ENCODE measurements around the gene AHNAK. TPM values are rescaled to one million over a fixed set of nuclear protein-coding genes. Genes with fewer than 3 reads are reported as not detected.

Gene AHNAK
- total RNA-seq, 2 donors from 2014 or later: 458 to 631 TPM

- intact Hi-C loops (cut with DNase I): no loop called here
- peak overlapping the region in 1 of 2 donors; percentile 41 for H3K9ac ChIP-seq (ENCODE audit: low read depth in 2 of 2, low read length in 2 of 2)
- no peak for TF ChIP-seq CTCF (IDR thresholded peaks at IDR 0.05)
- H3K4me3 ChIP-seq: no peak overlapping the region
- H3K27me3 ChIP-seq: no peaks in the 10 kb centered on the region
- H3K36me3 ChIP-seq: no peaks in the 10 kb centered on the region
- H3K27ac ChIP-seq: peak overlapping the region; percentile 37
- H3K4me1 ChIP-seq: no peaks in the 10 kb centered on the region
- no peak for DNase-seq
- H3K9me3 ChIP-seq: no peaks in the 10 kb centered on the region
These were observed 106.6 kb downstream of the AHNAK start for GRCh38 chr11:62439785-62440602.

GRCh38 chr11:62438641-62439040 lies 108.0 kb downstream of the AHNAK start:
- Histone ChIP-seq H3K4me3 (no peak overlapping the region), H3K4me1 (peaks cover 2% of the 10 kb centered on the region), H3K9me3 (no peaks in the 10 kb centered on the region), H3K36me3 (no peaks in the 10 kb centered on the region), H3K27me3 (no peaks in the 10 kb centered on the region), H3K27ac (no peak overlapping the region), H3K9ac (ENCODE audit: low read depth in 2 of 2, low read length in 2 of 2) (no peak overlapping the region)
- no peak for TF ChIP-seq CTCF (IDR thresholded peaks at IDR 0.05)
- no peak for DNase-seq
- intact Hi-C loops (cut with DNase I): no loop called here

GRCh38 chr11:62437616-62438015 lies 109.0 kb downstream of the AHNAK start:
- H3K4me1 ChIP-seq: peaks cover 7% of the 10 kb centered on the region
- no peak for DNase-seq
- no peaks in the 10 kb centered on the region for H3K27me3 ChIP-seq
- H3K27ac ChIP-seq: no peak overlapping the region
- intact Hi-C loops (cut with DNase I): no loop called here
- TF ChIP-seq CTCF (IDR thresholded peaks at IDR 0.05): no peak
- H3K9me3 ChIP-seq: no peaks in the 10 kb centered on the region
- no peaks in the 10 kb centered on the region for H3K36me3 ChIP-seq
- no peak overlapping the region for H3K4me3 ChIP-seq
- no peak overlapping the region for H3K9ac ChIP-seq (ENCODE audit: low read depth in 2 of 2, low read length in 2 of 2)

- Histone ChIP-seq H3K27me3 (no peaks in the 10 kb centered on the region), H3K9ac (ENCODE audit: low read depth in 2 of 2, low read length in 2 of 2) (no peak overlapping the region), H3K27ac (peak overlapping the region; percentile 37), H3K4me3 (no peak overlapping the region), H3K4me1 (peaks cover 7% of the 10 kb centered on the region), H3K9me3 (no peaks in the 10 kb centered on the region), H3K36me3 (no peaks in the 10 kb centered on the region)
- no peak for TF ChIP-seq CTCF (IDR thresholded peaks at IDR 0.05)
- intact Hi-C loops (cut with DNase I): no loop called here
- no peak for DNase-seq
These were observed 110.6 kb downstream of the AHNAK start for GRCh38 chr11:62435846-62436660.

- no peak for TF ChIP-seq CTCF (IDR thresholded peaks at IDR 0.05)
- no peak for DNase-seq
- no peaks in the 10 kb centered on the region for H3K9me3 ChIP-seq
- H3K4me3 ChIP-seq: no peak overlapping the region
- peak overlapping the region in 1 of 2 donors; percentile 29 for H3K9ac ChIP-seq (ENCODE audit: low read depth in 2 of 2, low read length in 2 of 2)
- H3K27me3 ChIP-seq: no peaks in the 10 kb centered on the region
- H3K4me1 ChIP-seq: peaks cover 7% of the 10 kb centered on the region
- H3K27ac ChIP-seq: no peak overlapping the region
- intact Hi-C loops (cut with DNase I): no loop called here
- no peaks in the 10 kb centered on the region for H3K36me3 ChIP-seq
These were observed 112.7 kb downstream of the AHNAK start for GRCh38 chr11:62433904-62434276.
